NB4 (cell line): ENCODE results near the gene THAP9.

Experiments
- CTCF ChIP-seq: IDR thresholded peaks from one replicate; pipeline ENCODE4 v1.5.1; 2012; ENCODE audit warnings: low read depth, low read length
- POLR2A ChIP-seq: IDR thresholded peaks from 2 replicates; pipeline ENCODE4 v1.6.1; 2011; ENCODE audit warnings: mild to moderate bottlenecking; ENCODE audit not compliant: insufficient read length; ENCODE audit errors: extremely low read depth

- TF ChIP-seq POLR2A (peak; percentile 94), CTCF (no peak)
These were observed at the start of gene THAP9 for GRCh38 chr4:82900411-82901182.
